ENCODE measurements around the gene C1QL1.

GRCh38 chr17:45009676-45010467, 41.8 kb upstream of the C1QL1 start:
- TF ChIP-seq POLR2A (IDR thresholded peaks at IDR 0.05) (no peak), CTCF (IDR thresholded peaks at IDR 0.05 in 4 of 5, conservative IDR thresholded peaks at IDR 0.05 in 1 of 5) (no peak)

Measured in gastrocnemius medialis (tissue), 4 donors.